Neural cell (in vitro differentiated cells): Measurements from ENCODE around the gene C5. TPM values are rescaled to one million over a fixed set of nuclear protein-coding genes. Genes with fewer than 3 reads are reported as not detected.
"Not testable (repeated sequence)": the region's sequence is repeated elsewhere in the genome, so short reads cannot be mapped to it uniquely, and the experiment has no call there.

Experiments used
- H2AFZ ChIP-seq: fragments of 200-600, 300-800 bp; sonication (generic), shearing (Covaris generic); 2 replicates; pipeline ENCODE4 v1.6.0; 2014; ENCODE audit warnings: low read depth, mild to moderate bottlenecking, antibody characterized with exemption, low read length, moderate library complexity
- H3F3A ChIP-seq: fragments of 200-600 bp; shearing (Covaris generic); 2 replicates; pipeline ENCODE4 v1.6.1; 2016; ENCODE audit warnings: mild to moderate bottlenecking, moderate library complexity, mixed read lengths, antibody characterized with exemption, low read length; ENCODE audit not compliant: insufficient read depth, poor library complexity, severe bottlenecking
- H3K27ac ChIP-seq: fragments of 200-600, 300-800 bp; sonication (generic), shearing (Covaris generic); 2 replicates; pipeline ENCODE4 v1.5.1; 2014; ENCODE audit warnings: mild to moderate bottlenecking, low read length, moderate library complexity
- H3K27me3 ChIP-seq: fragments of 300-800, 200-600 bp; sonication (generic), shearing (Covaris generic); 2 replicates; pipeline ENCODE4 v1.6.0; 2014; ENCODE audit warnings: mild to moderate bottlenecking, low read depth, low read length, moderate library complexity; ENCODE audit not compliant: insufficient read depth
- H3K36me3 ChIP-seq: fragments of 300-800, 200-600 bp; sonication (generic), shearing (Covaris generic); 2 replicates; pipeline ENCODE4 v1.5.1; 2014; ENCODE audit warnings: mild to moderate bottlenecking, antibody characterized with exemption, low read length, moderate library complexity; ENCODE audit not compliant: insufficient read depth
- H3K4me2 ChIP-seq: fragments of 300-800, 200-600 bp; sonication (generic), shearing (Covaris generic); 2 replicates; pipeline ENCODE4 v1.6.0; 2014; ENCODE audit warnings: mild to moderate bottlenecking, low read length
- H3K4me3 ChIP-seq: fragments of 300-800, 200-600 bp; sonication (generic), shearing (Covaris generic); 2 replicates; pipeline ENCODE4 v1.5.1; 2014; ENCODE audit warnings: mild to moderate bottlenecking, low read length, moderate library complexity
- H3K79me2 ChIP-seq: fragments of 200-600 bp; shearing (Covaris generic); replicated peaks from 2 replicates; pipeline ENCODE4 v1.6.0; 2014; ENCODE audit warnings: mild to moderate bottlenecking, low read length, moderate library complexity; ENCODE audit not compliant: insufficient read depth
- H3K9ac ChIP-seq: fragments of 300-800, 200-600 bp; sonication (generic), shearing (Covaris generic); 2 replicates; pipeline ENCODE4 v1.6.1; 2016; ENCODE audit warnings: mild to moderate bottlenecking, low read length, mixed read lengths
- H3K9me2 ChIP-seq: fragments of 200-600 bp; shearing (Covaris generic); 2 replicates; pipeline ENCODE4 v1.6.1; 2016; ENCODE audit warnings: mild to moderate bottlenecking, low read length, mixed read lengths; ENCODE audit not compliant: insufficient read depth
- H3K9me3 ChIP-seq: fragments of 200-600, 300-800 bp; sonication (generic), shearing (Covaris generic); 2 replicates; pipeline ENCODE4 v1.6.1; 2016; ENCODE audit warnings: mild to moderate bottlenecking, mixed run types, low read length, moderate library complexity, mixed read lengths
- H4K20me1 ChIP-seq: fragments of 200-600 bp; shearing (Covaris generic); 2 replicates; pipeline ENCODE4 v1.6.1; 2016; ENCODE audit warnings: mild to moderate bottlenecking, mixed run types; ENCODE audit not compliant: insufficient read depth
- CTCF ChIP-seq: fragments of 450-650 bp; IDR thresholded peaks from 2 replicates; pipeline ENCODE4 v1.5.1; 2014; ENCODE audit warnings: antibody characterized with exemption, mild to moderate bottlenecking, moderate library complexity; ENCODE audit not compliant: poor library complexity, severe bottlenecking
- EP300 ChIP-seq: fragments of 450-650 bp; conservative IDR thresholded peaks from 2 replicates; pipeline ENCODE4 v1.6.1; 2014; ENCODE audit warnings: antibody characterized with exemption, mild to moderate bottlenecking, moderate library complexity; ENCODE audit not compliant: poor library complexity, severe bottlenecking
- EZH2 ChIP-seq: fragments of 200-600, 300-800 bp; shearing (Covaris generic), sonication (generic); IDR thresholded peaks from 2 replicates; pipeline ENCODE4 v1.6.1; 2014; ENCODE audit warnings: antibody characterized with exemption, low read length, borderline replicate concordance, mild to moderate bottlenecking; ENCODE audit not compliant: insufficient read depth, poor library complexity, severe bottlenecking
- MXI1 ChIP-seq: fragments of 450-650 bp; conservative IDR thresholded peaks from 2 replicates; pipeline ENCODE4 v1.6.1; 2014; ENCODE audit warnings: antibody characterized with exemption, mild to moderate bottlenecking; ENCODE audit not compliant: poor library complexity, severe bottlenecking
- POLR2AphosphoS5 ChIP-seq: IDR thresholded peaks from 2 replicates; pipeline ENCODE4 v1.6.1; 2012
- RAD21 ChIP-seq: fragments of 450-650 bp; conservative IDR thresholded peaks from 2 replicates; pipeline ENCODE4 v1.6.1; 2014; ENCODE audit warnings: antibody characterized with exemption, mild to moderate bottlenecking, moderate library complexity
- REST ChIP-seq: IDR thresholded peaks from 2 replicates; pipeline ENCODE4 v1.6.1; 2012; ENCODE audit warnings: borderline replicate concordance
- SMC3 ChIP-seq: fragments of 450-650 bp; conservative IDR thresholded peaks from 2 replicates; pipeline ENCODE4 v1.6.1; 2014; ENCODE audit warnings: antibody characterized with exemption, mild to moderate bottlenecking, moderate library complexity; ENCODE audit not compliant: poor library complexity
- TAF1 ChIP-seq: IDR thresholded peaks from 2 replicates; pipeline ENCODE4 v1.6.1; 2012; ENCODE audit warnings: low read depth
- polyA plus RNA-seq: library from polyadenylated mRNA; depleted of rRNA; stranded (reverse); fragments of >200 nt; gene quantifications from 2 replicates; pipeline ENCODE4 v1.2.3, GENCODE V29; 2014

C5 gene
- polyA plus RNA-seq, 1 donor from 2014 or later, result 3.8 TPM

DNA sequence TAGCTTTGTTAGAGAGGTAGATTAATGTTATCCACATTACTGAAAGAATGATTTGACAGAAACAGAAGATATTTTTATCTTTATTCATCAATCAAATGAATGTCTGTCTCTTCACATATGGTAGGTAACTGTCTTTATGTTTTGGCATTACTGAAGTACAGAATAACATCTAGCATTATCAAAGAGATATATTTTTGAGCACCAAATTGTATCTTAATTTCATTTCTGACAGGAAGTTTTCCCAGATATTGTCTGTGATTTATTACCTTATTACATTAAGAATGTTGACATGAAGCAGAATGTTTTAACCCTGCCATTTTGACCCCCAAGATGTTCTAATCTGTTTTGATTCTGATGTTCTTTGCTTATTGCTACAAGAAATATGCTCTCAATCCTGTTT lies 45.0 kb upstream of the C5 start:
- Histone ChIP-seq H3K4me3 (no peak overlapping the region), H3K9me3 (no peaks in the 10 kb centered on the region), H3K27me3 (no peaks in the 10 kb centered on the region), H3F3A (no peaks in the 10 kb centered on the region), H3K9ac (no peak overlapping the region), H3K79me2 (no peaks in the 10 kb centered on the region), H2AFZ (no peak overlapping the region), H3K9me2 (no peaks in the 10 kb centered on the region), H3K36me3 (peaks cover 10% of the 10 kb centered on the region), H3K27ac (no peak overlapping the region), H3K4me2 (no peak overlapping the region), H4K20me1 (no peaks in the 10 kb centered on the region)
- TF ChIP-seq REST, result no peak
- TF ChIP-seq POLR2AphosphoS5, result no peak
- TF ChIP-seq SMC3, result no peak
- TF ChIP-seq CTCF, result no peak
- no peak for TF ChIP-seq RAD21
- TF ChIP-seq TAF1, result no peak
- no peak for TF ChIP-seq MXI1
- TF ChIP-seq EZH2, result no peak
- TF ChIP-seq EP300, result no peak

DNA sequence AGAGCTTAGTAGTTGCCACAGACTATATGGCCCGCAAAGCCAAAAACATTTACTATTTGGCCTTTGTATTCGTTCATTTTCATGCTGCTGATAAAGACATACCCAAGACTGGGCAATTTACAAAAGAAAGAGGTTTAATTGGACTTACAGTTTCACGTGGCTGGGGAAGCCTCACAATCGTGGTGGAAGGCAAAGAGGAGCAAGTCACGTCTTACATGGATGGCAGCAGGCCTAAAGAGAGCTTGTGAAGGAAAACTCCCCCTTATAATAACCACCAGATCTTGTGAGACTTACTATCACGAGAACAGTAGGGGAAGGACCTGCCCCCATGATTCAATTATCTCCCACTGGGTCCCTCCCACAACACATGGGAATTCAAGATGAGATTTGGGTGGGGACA lies 40.7 kb upstream of the C5 start:
- H3K9me2 ChIP-seq, H3K4me2 ChIP-seq, H4K20me1 ChIP-seq, H3K36me3 ChIP-seq, H2AFZ ChIP-seq, H3K9ac ChIP-seq, H3K9me3 ChIP-seq, H3K4me3 ChIP-seq, H3K79me2 ChIP-seq, H3F3A ChIP-seq, H3K27ac ChIP-seq, H3K27me3 ChIP-seq: not testable (repeated sequence)

DNA sequence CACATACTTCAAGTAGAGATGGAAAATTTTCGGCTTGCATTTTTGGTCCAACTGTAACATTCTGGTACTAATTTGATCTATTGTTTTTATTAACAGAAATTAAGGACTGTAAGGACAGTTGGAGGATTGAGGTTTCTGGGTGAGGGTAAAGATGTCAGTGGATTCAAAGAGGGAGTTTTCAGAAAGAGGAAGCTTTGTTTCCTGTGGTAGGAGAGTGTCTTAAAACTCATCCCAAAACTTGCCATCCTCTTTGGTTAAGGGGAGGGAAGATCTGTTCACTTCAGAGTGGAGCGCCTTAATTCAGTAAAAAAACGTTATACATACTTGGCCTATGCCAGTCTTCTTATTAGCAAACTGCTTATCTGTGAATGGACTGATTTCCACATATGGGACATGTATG lies 38.5 kb upstream of the C5 start:
- Histone ChIP-seq H3K27ac (no peak overlapping the region), H3K4me3 (no peak overlapping the region), H3K4me2 (no peak overlapping the region), H3K36me3 (peaks cover 2% of the 10 kb centered on the region), H3K27me3 (no peaks in the 10 kb centered on the region), H3K9me3 (no peaks in the 10 kb centered on the region), H2AFZ (no peak overlapping the region), H3F3A (no peaks in the 10 kb centered on the region), H3K9ac (no peak overlapping the region), H3K9me2 (no peaks in the 10 kb centered on the region), H4K20me1 (no peaks in the 10 kb centered on the region), H3K79me2 (no peaks in the 10 kb centered on the region)
- no peak for TF ChIP-seq EZH2
- no peak for TF ChIP-seq SMC3
- TF ChIP-seq MXI1, result no peak
- no peak for TF ChIP-seq REST
- no peak for TF ChIP-seq CTCF
- no peak for TF ChIP-seq EP300
- TF ChIP-seq RAD21, result no peak
- TF ChIP-seq POLR2AphosphoS5, result no peak
- TF ChIP-seq TAF1, result no peak
